Measurements from ENCODE around the gene PLD1. TPM values are rescaled to one million over a fixed set of nuclear protein-coding genes. Genes with fewer than 3 reads are reported as not detected.

The PLD1 gene
- total and polyA plus RNA-seq, 4 donors, result 4.9 to 31.5 (median 18.6) TPM

GRCh38 chr3:171753665-171754408, 56.4 kb downstream of the PLD1 start:
- H3K9me3 ChIP-seq (ENCODE audit: control insufficient read depth in 4 of 4, low read length in 3 of 4), result no peaks in the 10 kb centered on the region
- no peak for TF ChIP-seq RXRA (IDR thresholded peaks at IDR 0.05)
- no peak for TF ChIP-seq REST (IDR thresholded peaks at IDR 0.05)
- no peak for TF ChIP-seq YY1 (IDR thresholded peaks at IDR 0.05)
- H3K4me1 ChIP-seq (ENCODE audit: control insufficient read depth in 4 of 4, insufficient read depth in 4 of 4, low read length in 3 of 4), result peaks cover 5 to 22% (median 9%) of the 10 kb centered on the region in 4 donors
- no peak for DNase-seq (ENCODE audit: low spot score)
- no peak overlapping the region for H3K27ac ChIP-seq (ENCODE audit: low read depth in 1 of 2, low read length in 2 of 2)
- no peak overlapping the region for H3K4me3 ChIP-seq (ENCODE audit: low read depth in 1 of 3, low read length in 3 of 3)
- no peak overlapping the region for H3K9ac ChIP-seq (ENCODE audit: low read depth in 1 of 2, low read length in 2 of 2)
- H3K27me3 ChIP-seq (ENCODE audit: control insufficient read depth in 4 of 4, insufficient read depth in 4 of 4, low read length in 3 of 4), result no peaks in the 10 kb centered on the region
- WGBS, result 91% methylated on average over 5 of the region's 5 CpGs
- no peaks in the 10 kb centered on the region for H3K36me3 ChIP-seq (ENCODE audit: control insufficient read depth in 4 of 4, insufficient read depth in 3 of 4, low read depth in 1 of 4, low read length in 3 of 4)

- Histone ChIP-seq H3K4me3 (ENCODE audit: low read depth in 1 of 3, low read length in 3 of 3) (no peak overlapping the region), H3K9ac (ENCODE audit: low read depth in 1 of 2, low read length in 2 of 2) (no peak overlapping the region), H3K27ac (ENCODE audit: low read depth in 1 of 2, low read length in 2 of 2) (no peak overlapping the region), H3K36me3 (ENCODE audit: control insufficient read depth in 4 of 4, insufficient read depth in 3 of 4, low read depth in 1 of 4, low read length in 3 of 4) (no peaks in the 10 kb centered on the region), H3K4me1 (ENCODE audit: control insufficient read depth in 4 of 4, insufficient read depth in 4 of 4, low read length in 3 of 4) (peaks cover under 1 to 16% (median 6%) of the 10 kb centered on the region in 4 donors), H3K9me3 (ENCODE audit: control insufficient read depth in 4 of 4, low read length in 3 of 4) (no peaks in the 10 kb centered on the region), H3K27me3 (ENCODE audit: control insufficient read depth in 4 of 4, insufficient read depth in 4 of 4, low read length in 3 of 4) (no peaks in the 10 kb centered on the region)
- WGBS, result 27% methylated on average over 5 of the region's 5 CpGs
- TF ChIP-seq ATF3 (IDR thresholded peaks at IDR 0.05) (no peak), HNF4G (IDR thresholded peaks at IDR 0.05) (no peak), RAD21 (IDR thresholded peaks at IDR 0.05) (peak in 1 of 2 donors; percentile 21), RXRA (IDR thresholded peaks at IDR 0.05) (peak; percentile 52 to 55), YY1 (IDR thresholded peaks at IDR 0.05) (peak; percentile 20), HNF4A (conservative IDR thresholded peaks at IDR 0.05) (peak; percentile 42), NR2F2 (IDR thresholded peaks at IDR 0.05) (no peak), JUND (IDR thresholded peaks at IDR 0.05) (peak in 1 of 2 donors; percentile 41)
- no peak for DNase-seq (ENCODE audit: low spot score)
These were observed 57.2 kb downstream of the PLD1 start for GRCh38 chr3:171753025-171753472.

- WGBS, result 86% methylated on average over 2 of the region's 2 CpGs
- Histone ChIP-seq H3K9ac (ENCODE audit: low read depth in 1 of 2, low read length in 2 of 2) (no peak overlapping the region), H3K9me3 (ENCODE audit: control insufficient read depth in 4 of 4, low read length in 3 of 4) (no peaks in the 10 kb centered on the region), H3K36me3 (ENCODE audit: control insufficient read depth in 4 of 4, insufficient read depth in 3 of 4, low read depth in 1 of 4, low read length in 3 of 4) (no peaks in the 10 kb centered on the region), H3K4me3 (ENCODE audit: low read depth in 1 of 3, low read length in 3 of 3) (no peak overlapping the region), H3K4me1 (ENCODE audit: control insufficient read depth in 4 of 4, insufficient read depth in 4 of 4, low read length in 3 of 4) (peaks cover 0 to 11% (median 5%) of the 10 kb centered on the region in 4 donors), H3K27me3 (ENCODE audit: control insufficient read depth in 4 of 4, insufficient read depth in 4 of 4, low read length in 3 of 4) (no peaks in the 10 kb centered on the region), H3K27ac (ENCODE audit: low read depth in 1 of 2, low read length in 2 of 2) (no peak overlapping the region)
- DNase-seq (ENCODE audit: low spot score), result no peak
- TF ChIP-seq HNF4G (IDR thresholded peaks at IDR 0.05), result no peak
- TF ChIP-seq TAF1 (conservative IDR thresholded peaks at IDR 0.05), result no peak
- no peak for TF ChIP-seq RXRA (IDR thresholded peaks at IDR 0.05)
- no peak for TF ChIP-seq HNF4A (conservative IDR thresholded peaks at IDR 0.05)
- TF ChIP-seq MAX (IDR thresholded peaks at IDR 0.05), result no peak
- TF ChIP-seq CTCF (IDR thresholded peaks at IDR 0.05; ENCODE audit: low read depth, low read length, missing input control), result no peak
- TF ChIP-seq RAD21 (IDR thresholded peaks at IDR 0.05), result no peak
- TF ChIP-seq GABPA (IDR thresholded peaks at IDR 0.05 in 1 of 2, conservative IDR thresholded peaks at IDR 0.05 in 1 of 2), result no peak
- TF ChIP-seq REST (IDR thresholded peaks at IDR 0.05), result no peak
These were observed 58.0 kb downstream of the PLD1 start for GRCh38 chr3:171752329-171752728.
